ENCODE measurements around the gene PKP3. TPM values are rescaled to one million over a fixed set of nuclear protein-coding genes. Genes with fewer than 3 reads are reported as not detected.
"Not testable (repeated sequence)": the region's sequence is repeated elsewhere in the genome, so short reads cannot be mapped to it uniquely, and the experiment has no call there.

Gene PKP3
- total RNA-seq, 1 donor from 2014 or later, result 0.84 TPM

- intact Hi-C loops (cut with micrococcal nuclease), result no loop called here
- ATAC-seq, result no peak
- no peak for DNase-seq
Measured at GRCh38 chr11:417652-418342, 23.8 kb downstream of the PKP3 start.

- no peak for DNase-seq
- intact Hi-C loops (cut with micrococcal nuclease), result no loop called here
- no peak for ATAC-seq
Measured at GRCh38 chr11:418343-419247, 24.6 kb downstream of the PKP3 start.

DNA sequence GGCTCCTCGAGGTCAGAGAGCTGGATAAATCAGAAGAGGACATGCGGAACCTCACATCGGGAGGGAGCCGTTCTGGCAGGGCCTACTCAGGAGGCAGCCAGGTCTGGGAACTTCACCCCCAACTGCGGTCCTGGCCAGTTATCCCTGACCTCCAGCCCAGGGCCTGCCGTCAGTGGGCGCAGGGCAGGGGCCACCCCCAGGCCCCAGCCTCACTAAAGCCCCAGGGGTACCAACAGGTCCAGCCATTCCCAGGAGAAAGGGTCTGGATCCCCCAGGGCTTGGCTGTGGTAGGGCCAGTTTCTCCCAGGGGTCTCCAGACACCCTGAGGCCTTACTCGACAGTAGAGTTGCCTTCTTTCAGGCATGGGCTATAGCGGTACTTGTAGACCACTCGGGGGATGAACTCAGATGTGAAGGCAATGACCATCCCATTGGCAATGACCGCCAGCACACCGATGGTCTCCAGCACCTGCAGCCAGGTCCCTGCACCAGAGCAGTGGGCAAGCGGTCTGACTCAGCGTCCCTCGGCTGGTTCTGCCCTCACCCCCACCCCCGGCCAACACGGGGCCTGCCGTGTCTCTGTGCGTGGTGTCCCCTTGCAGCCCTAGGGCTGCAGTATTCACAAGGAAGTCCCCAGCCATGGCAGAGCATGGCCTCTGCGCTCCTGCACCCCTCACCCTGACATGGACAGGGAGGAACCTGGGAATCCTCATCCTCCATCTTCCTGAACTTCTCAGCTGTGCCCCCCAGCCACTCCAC lies 25.4 kb downstream of the PKP3 start:
- no peak for ATAC-seq
- DNase-seq, result no peak
- intact Hi-C loops (cut with micrococcal nuclease), result no loop called here

GRCh38 chr11:420054-420910 lies 26.3 kb downstream of the PKP3 start:
- peak; percentile 29 for DNase-seq
- intact Hi-C loops (cut with micrococcal nuclease), result no loop called here
- no peak for ATAC-seq

DNA sequence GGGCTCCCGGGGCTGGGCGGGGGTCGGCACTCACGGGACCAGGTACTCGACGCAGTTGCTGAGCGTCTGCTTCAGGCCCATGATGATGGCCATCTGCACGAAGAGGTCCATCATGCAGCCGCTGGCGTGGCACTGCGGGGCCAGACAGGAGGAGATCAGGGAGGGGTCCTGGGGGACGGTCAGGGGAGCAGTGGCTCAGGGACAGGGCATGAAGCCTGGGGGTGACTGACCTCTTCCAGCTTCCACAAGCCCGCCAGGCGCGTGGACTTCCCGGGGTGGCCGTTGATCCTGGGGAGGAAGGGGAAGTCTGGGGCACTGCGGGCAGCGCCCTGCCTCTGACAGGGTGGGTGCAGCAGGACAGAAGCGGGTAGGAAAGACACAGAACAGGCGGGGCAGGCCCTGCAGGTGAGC lies 26.9 kb downstream of the PKP3 start:
- DNase-seq (peak; percentile 23), ATAC-seq (no peak)
- intact Hi-C loops (cut with micrococcal nuclease), result no loop called here

GRCh38 chr11:422249-422656 lies 28.2 kb downstream of the PKP3 start:
- peak; percentile 3 for DNase-seq
- intact Hi-C loops (cut with micrococcal nuclease), result no loop called here

GRCh38 chr11:424232-424631 lies 30.2 kb downstream of the PKP3 start:
- intact Hi-C loops (cut with micrococcal nuclease), result no loop called here
- no peak for DNase-seq

More at GRCh38 chr11:422249-422656, 28.2 kb downstream of the PKP3 start:
- no peak for ATAC-seq

GRCh38 chr11:424766-425165 lies 30.8 kb downstream of the PKP3 start:
- intact Hi-C loops (cut with micrococcal nuclease); ATAC-seq; DNase-seq: not testable (repeated sequence)

More at GRCh38 chr11:424232-424631, 30.2 kb downstream of the PKP3 start:
- ATAC-seq, result no peak

GRCh38 chr11:425301-425700 lies 31.3 kb downstream of the PKP3 start:
- intact Hi-C loops (cut with micrococcal nuclease), result no loop called here
- DNase-seq (no peak), ATAC-seq (no peak)

GRCh38 chr11:426851-427250 lies 32.8 kb downstream of the PKP3 start:
- DNase-seq, result peak; percentile 9
- ATAC-seq, result no peak
- intact Hi-C loops (cut with micrococcal nuclease), result no loop called here

GRCh38 chr11:428295-428694 lies 34.3 kb downstream of the PKP3 start:
- peak; percentile 13 for DNase-seq
- no peak for ATAC-seq
- intact Hi-C loops (cut with micrococcal nuclease), result no loop called here

DNA sequence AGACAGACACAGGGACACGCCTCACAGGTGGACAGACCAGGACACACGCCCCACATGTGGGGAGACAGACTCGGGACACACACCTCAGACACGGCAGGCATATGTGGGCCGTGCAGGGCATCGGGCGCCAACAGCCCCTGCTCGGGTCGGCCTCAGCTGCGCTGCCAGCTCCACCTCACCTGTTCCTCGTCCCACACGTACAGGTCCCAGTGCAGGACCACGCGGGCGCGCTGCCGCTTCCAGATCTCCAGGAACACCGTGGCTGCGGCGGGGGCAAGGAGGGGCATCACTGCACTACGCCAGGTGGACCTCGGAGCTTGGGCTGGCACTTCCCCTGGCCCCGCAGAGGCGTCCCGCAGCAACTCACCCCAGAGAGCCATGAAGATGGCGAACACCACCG lies 35.4 kb downstream of the PKP3 start:
- ATAC-seq, result no peak
- peak; percentile 19 for DNase-seq
- intact Hi-C loops (cut with micrococcal nuclease), result no loop called here

GRCh38 chr11:429931-430456 lies 36.0 kb downstream of the PKP3 start:
- intact Hi-C loops (cut with micrococcal nuclease), result no loop called here
- ATAC-seq, result no peak
- peak; percentile 19 for DNase-seq

- ATAC-seq (no peak), DNase-seq (peak; percentile 24)
- intact Hi-C loops (cut with micrococcal nuclease), result no loop called here
Measured at GRCh38 chr11:431921-432320, 37.9 kb downstream of the PKP3 start.

DNA sequence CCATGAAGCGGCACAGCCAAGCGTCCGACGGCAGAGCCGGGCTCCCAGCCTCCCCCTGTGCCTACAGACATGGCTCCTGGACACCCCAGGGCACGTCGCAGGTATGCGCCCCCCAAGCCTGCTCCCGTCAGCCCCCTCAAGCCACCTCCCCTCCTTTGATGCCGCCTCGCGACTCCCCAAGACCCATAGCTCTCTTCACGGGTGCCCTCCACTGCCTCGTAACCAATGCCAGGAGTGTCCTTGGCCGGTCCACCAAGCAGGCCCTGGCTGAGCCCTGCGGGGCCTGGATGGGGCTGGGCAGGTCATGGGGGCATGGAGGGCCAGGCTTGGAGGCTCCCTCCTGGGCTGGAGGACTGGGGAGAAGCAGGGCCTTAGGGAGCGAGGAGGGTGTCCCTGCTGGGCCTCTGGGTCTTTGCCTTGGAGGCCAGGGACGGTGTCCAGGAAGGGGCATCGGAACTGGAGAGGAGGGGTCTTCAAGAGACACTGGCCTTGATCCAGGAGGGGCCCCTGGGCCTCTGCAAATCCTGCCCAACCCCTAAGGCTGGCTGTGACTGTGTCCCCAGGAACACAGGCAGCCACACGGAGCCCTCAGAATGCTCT lies 38.6 kb downstream of the PKP3 start:
- intact Hi-C loops (cut with micrococcal nuclease), result no loop called here
- DNase-seq (peak; percentile 25), ATAC-seq (no peak)

GRCh38 chr11:433111-433510 lies 39.1 kb downstream of the PKP3 start:
- peak; percentile 16 for DNase-seq
- intact Hi-C loops (cut with micrococcal nuclease), result no loop called here
- no peak for ATAC-seq

GRCh38 chr11:433641-434040 lies 39.6 kb downstream of the PKP3 start:
- DNase-seq (peak; percentile 15), ATAC-seq (no peak)
- intact Hi-C loops (cut with micrococcal nuclease), result no loop called here

- ATAC-seq (no peak), DNase-seq (peak; percentile 15)
- intact Hi-C loops (cut with micrococcal nuclease), result no loop called here
Measured at GRCh38 chr11:434496-434895, 40.5 kb downstream of the PKP3 start.
